DMS53 treated with DMSO at 0.1 percent for 48 hours (cell line): ENCODE measurements around the gene NPEPL1.

Source experiments
- DNase-seq: peaks from one replicate; lab custom pipeline; 2025; ENCODE audit not compliant: unreplicated experiment; lab: John Stamatoyannopoulos, UW

Gene NPEPL1

GRCh38 chr20:58657262-58657661 is 35.3 kb upstream of the NPEPL1 start:
- DNase-seq = no peak

- no peak for DNase-seq
Measured at GRCh38 chr20:58657986-58658385, 34.6 kb upstream of the NPEPL1 start.

GRCh38 chr20:58658760-58659159 is 33.8 kb upstream of the NPEPL1 start:
- no peak for DNase-seq

GRCh38 chr20:58659841-58660240 is 32.8 kb upstream of the NPEPL1 start:
- no peak for DNase-seq

- no peak for DNase-seq
Measured at GRCh38 chr20:58660855-58661597, 31.6 kb upstream of the NPEPL1 start.

- DNase-seq = no peak
Measured at GRCh38 chr20:58661598-58662473, 30.8 kb upstream of the NPEPL1 start.

- no peak for DNase-seq
Measured at GRCh38 chr20:58664331-58664730, 28.3 kb upstream of the NPEPL1 start.

GRCh38 chr20:58664883-58665282 is 27.7 kb upstream of the NPEPL1 start:
- DNase-seq = no peak

- DNase-seq = no peak
Measured at GRCh38 chr20:58665606-58666005, 27.0 kb upstream of the NPEPL1 start.

- DNase-seq = no peak
Measured at GRCh38 chr20:58666702-58667101, 25.9 kb upstream of the NPEPL1 start.

GRCh38 chr20:58667975-58668374 is 24.6 kb upstream of the NPEPL1 start:
- DNase-seq = no peak

GRCh38 chr20:58668901-58669286 is 23.7 kb upstream of the NPEPL1 start:
- DNase-seq = no peak

- no peak for DNase-seq
Measured at GRCh38 chr20:58669287-58670006, 23.2 kb upstream of the NPEPL1 start.

GRCh38 chr20:58670102-58670501 is 22.5 kb upstream of the NPEPL1 start:
- no peak for DNase-seq

- DNase-seq = no peak
Measured at GRCh38 chr20:58670659-58671058, 21.9 kb upstream of the NPEPL1 start.

GRCh38 chr20:58673119-58673518 is 19.5 kb upstream of the NPEPL1 start:
- DNase-seq = no peak

GRCh38 chr20:58675146-58675584 is 17.4 kb upstream of the NPEPL1 start:
- DNase-seq = no peak

- no peak for DNase-seq
Measured at GRCh38 chr20:58675641-58676040, 17.0 kb upstream of the NPEPL1 start.

GRCh38 chr20:58676161-58676560 is 16.4 kb upstream of the NPEPL1 start:
- DNase-seq = no peak

- DNase-seq = no peak
Measured at GRCh38 chr20:58677079-58677604, 15.5 kb upstream of the NPEPL1 start.

GRCh38 chr20:58677808-58678207 is 14.8 kb upstream of the NPEPL1 start:
- no peak for DNase-seq
